Endothelial cell of umbilical vein (primary cell): ENCODE results near the gene MGARP. TPM values are rescaled to one million over a fixed set of nuclear protein-coding genes. Genes with fewer than 3 reads are reported as not detected.
A peak's percentile ranks its signal among the peaks of the same experiment; 100 is the strongest.

Experiments
- BruUV-seq: library from RNA; stranded (reverse); fragments of 400-500 nt; replicated peaks from 2 replicates; lab custom pipeline; 2021; lab: Mats Ljungman, UMichigan
- CTCF ChIA-PET: fragments of 300-600, 350-600 bp; sonication (Branson Sonifier 250); formaldehyde crosslinking; loops from one replicate; lab custom pipeline; 2021; ENCODE audit warnings: antibody characterized with exemption, inconsistent platforms; lab: Charles Lee
- POLR2A ChIA-PET: fragments of 300-600, 350-600 bp; sonication (Branson Sonifier 250); formaldehyde crosslinking; loops from one replicate; lab custom pipeline; 2021; ENCODE audit warnings: antibody characterized with exemption, inconsistent platforms; lab: Charles Lee
- DNase-seq: peaks from one replicate; pipeline ENCODE4 v3.0.0-alpha.2; 2011; ENCODE audit warnings: low read depth, low spot score
- FAIRE-seq: peaks from 2 replicates; lab custom pipeline; 2011; peaks lifted over from hg19 to GRCh38; lab: Jason Lieb, UNC
- H2AFZ ChIP-seq: 2 replicates; pipeline ENCODE4 v1.6.0; 2012; ENCODE audit warnings: low read depth, low read length, control low read depth, inconsistent platforms
- H3K27ac ChIP-seq: 2 replicates; pipeline ENCODE4 v1.5.1; 2011; ENCODE audit warnings: low read depth, mild to moderate bottlenecking, control low read depth, low read length, moderate library complexity; ENCODE audit not compliant: insufficient read depth
- H3K27me3 ChIP-seq, 2 experiments: 2 replicates each; pipeline versions ENCODE4 v1.6.0 to v1.6.1; 2011; ENCODE audit warnings: low read length in 2 of 2, mixed read lengths in 1 of 2; ENCODE audit not compliant: control insufficient read depth in 2 of 2, insufficient read depth in 2 of 2
- H3K36me3 ChIP-seq, 2 experiments: 2 replicates in 1 of 2; 3 replicates in 1 of 2; pipeline ENCODE4 v1.5.1; 2011; ENCODE audit warnings: low read length in 2 of 2, mild to moderate bottlenecking in 1 of 2, moderate library complexity in 1 of 2; ENCODE audit not compliant: control insufficient read depth in 2 of 2, insufficient read depth in 2 of 2; ENCODE audit errors: extremely low read depth in 1 of 2
- H3K4me1 ChIP-seq: 3 replicates; pipeline ENCODE4 v1.5.1; 2011; ENCODE audit warnings: mild to moderate bottlenecking, low read length; ENCODE audit not compliant: control insufficient read depth, insufficient read depth; ENCODE audit errors: extremely low read depth
- H3K4me2 ChIP-seq: 2 replicates; pipeline ENCODE4 v1.6.1; 2011; ENCODE audit warnings: low read length, control low read depth, mixed read lengths; ENCODE audit not compliant: insufficient read depth
- H3K4me3 ChIP-seq, 3 experiments: fragments of 200-600 bp in 1 of 3; sonication (generic), shearing (Covaris generic) in 1 of 3; replicated peaks in 1 of 3; 2 replicates each; pipeline ENCODE4 v1.5.1; 2011 to 2016; ENCODE audit warnings: control low read depth in 3 of 3, low read length in 3 of 3, mild to moderate bottlenecking in 2 of 3, inconsistent platforms in 1 of 3, low read depth in 1 of 3, moderate library complexity in 1 of 3; ENCODE audit not compliant: insufficient read depth in 1 of 3
- H3K79me2 ChIP-seq: 2 replicates; pipeline ENCODE4 v1.6.0; 2012; ENCODE audit warnings: low read length, inconsistent platforms; ENCODE audit not compliant: control insufficient read depth, insufficient read depth
- H3K9ac ChIP-seq: replicated peaks from 2 replicates; pipeline ENCODE3; 2011; ENCODE audit warnings: low read length, control low read depth; ENCODE audit not compliant: insufficient read depth; ENCODE audit errors: extremely low read depth
- H3K9me1 ChIP-seq: replicated peaks from 3 replicates; pipeline ENCODE4 v1.6.0; 2011; ENCODE audit warnings: mild to moderate bottlenecking, low read length; ENCODE audit not compliant: control insufficient read depth, insufficient read depth; ENCODE audit errors: extremely low read depth
- H3K9me3 ChIP-seq: replicated peaks from 2 replicates; pipeline ENCODE4 v1.5.1; 2012; ENCODE audit warnings: low read length, inconsistent platforms; ENCODE audit not compliant: control insufficient read depth, insufficient read depth
- H4K20me1 ChIP-seq: replicated peaks from 2 replicates; pipeline ENCODE3; 2011; ENCODE audit warnings: mild to moderate bottlenecking, low read length; ENCODE audit not compliant: control insufficient read depth, insufficient read depth; ENCODE audit errors: extremely low read depth
- EZH2 ChIP-seq: IDR thresholded peaks from 2 replicates; pipeline ENCODE4 v1.6.1; 2012; ENCODE audit warnings: borderline replicate concordance, low read depth, mild to moderate bottlenecking, moderate library complexity, low read length, inconsistent platforms; ENCODE audit not compliant: severe bottlenecking
- FOS ChIP-seq: IDR thresholded peaks from 2 replicates; pipeline ENCODE4 v1.6.1; 2011; ENCODE audit warnings: mild to moderate bottlenecking, low read length, moderate library complexity, borderline replicate concordance; ENCODE audit not compliant: insufficient read depth
- GATA2 ChIP-seq: IDR thresholded peaks from 2 replicates; pipeline ENCODE4 v1.7.0; 2011; ENCODE audit warnings: low read depth, mild to moderate bottlenecking, moderate library complexity, mixed read lengths, low read length; ENCODE audit not compliant: insufficient read length, insufficient read depth
- JUN ChIP-seq: IDR thresholded peaks from 2 replicates; pipeline ENCODE4 v1.6.1; 2011; ENCODE audit warnings: borderline replicate concordance, low read depth; ENCODE audit not compliant: insufficient read length, insufficient read depth
- MAX ChIP-seq: IDR thresholded peaks from 2 replicates; pipeline ENCODE4 v1.6.1; 2011; ENCODE audit not compliant: insufficient read depth, insufficient read length
- MYC ChIP-seq: IDR thresholded peaks from one replicate; pipeline ENCODE4 v1.6.1; 2011; ENCODE audit warnings: mild to moderate bottlenecking, low read depth, low read length
- POLR2A ChIP-seq: IDR thresholded peaks from 2 replicates; pipeline ENCODE4 v1.6.1; 2012; ENCODE audit warnings: low read depth, mild to moderate bottlenecking, control low read depth, low read length
- POLR2AphosphoS5 ChIP-seq: IDR thresholded peaks from 2 replicates; pipeline ENCODE4 v1.6.1; 2012; ENCODE audit warnings: low read depth, mild to moderate bottlenecking, control low read depth, low read length, moderate library complexity; ENCODE audit not compliant: insufficient read depth
- dilution Hi-C: fragments of 300-500 bp; cut with MboI; formaldehyde crosslinking; loops from one replicate; pipeline ENCODE4 v1.15.0; 2019; ENCODE audit warnings: low sequenced_read_pairs; ENCODE audit not compliant: extremely low pct_ligation_motif_present
- intact Hi-C: fragments of 100-400 bp; cut with micrococcal nuclease; formaldehyde crosslinking; loops from one replicate; pipeline ENCODE4 v1.10.0; 2022
- polyA plus RNA-seq, 4 experiments: library from polyadenylated mRNA; depleted of rRNA in 3 of 4; stranded (reverse) in 3 of 4; unstranded in 1 of 4; fragments of >200 nt; gene quantifications; 2 replicates each; pipeline versions ENCODE4 v1.2.1 to v1.2.3, GENCODE V29; 2011 to 2012; ENCODE audit warnings: missing spikeins in 1 of 4
- small RNA-seq: library from RNA; depleted of rRNA; stranded (forward); fragments of <200 nt; gene quantifications from one replicate; pipeline ENCODE3, GENCODE V24; 2012; ENCODE audit warnings: low replicate concordance, low read depth; ENCODE audit not compliant: insufficient read depth, insufficient read length
- total RNA-seq: library from RNA; stranded (reverse); gene quantifications from 2 replicates; pipeline ENCODE4 v1.2.3, GENCODE V29; 2021
- TF ChIP-seq, protein P1 (sequence below), 2 donors: IDR thresholded peaks; 1 replicate in 1 of 2; 2 replicates in 1 of 2; pipeline ENCODE4 v1.5.1; 2011; ENCODE audit warnings: low read length in 2 of 2, mild to moderate bottlenecking in 2 of 2, moderate library complexity in 2 of 2, control low read depth in 1 of 2, inconsistent platforms in 1 of 2, low read depth in 1 of 2; ENCODE audit not compliant: insufficient read depth in 1 of 2; ENCODE audit errors: extremely low read depth in 1 of 2

The MGARP gene
- total and polyA plus RNA-seq, 2 donors (not counting 3 experiments of a cell fraction or from before 2014, with no cell fraction given), result 25.9 to 26.6 TPM

DNA sequence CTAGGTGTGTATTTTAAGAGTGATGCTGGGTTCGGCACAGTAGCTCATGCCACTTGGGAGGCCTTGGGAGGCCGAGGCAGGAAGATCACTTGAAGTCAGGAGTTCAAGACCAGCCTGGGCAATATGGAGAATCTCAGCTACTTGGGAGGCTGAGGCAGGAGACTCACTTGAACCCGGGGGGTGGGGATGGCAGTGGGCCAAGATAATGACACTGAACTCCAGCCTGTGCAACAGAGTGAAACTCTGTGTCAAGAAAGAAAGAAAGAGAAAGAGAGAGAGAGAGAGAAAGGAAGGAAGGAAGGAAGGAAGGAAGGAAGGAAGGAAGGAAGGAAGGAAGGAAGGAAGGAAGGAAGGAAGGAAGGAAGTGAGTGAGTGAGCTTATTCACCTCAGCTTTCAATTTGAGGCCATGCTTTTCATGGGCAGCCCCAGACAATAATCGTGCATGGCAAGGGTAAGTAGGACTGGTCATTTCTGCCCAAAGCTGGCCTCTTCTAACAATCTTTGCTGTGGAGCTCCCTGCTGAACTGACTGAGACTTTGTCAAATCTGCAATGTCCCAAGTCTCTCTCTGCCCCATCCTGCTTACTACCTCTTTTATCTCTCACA is 60.5 kb downstream of the MGARP start:
- Histone ChIP-seq H3K9ac (no peak overlapping the region), H3K27ac (no peak overlapping the region), H3K4me1 (no peaks in the 10 kb centered on the region), H3K36me3 (no peaks in the 10 kb centered on the region), H3K4me3 (no peak overlapping the region), H3K27me3 (no peaks in the 10 kb centered on the region), H3K79me2 (no peaks in the 10 kb centered on the region), H3K4me2 (no peak overlapping the region), H2AFZ (no peak overlapping the region), H3K9me1 (no peaks in the 10 kb centered on the region), H4K20me1 (no peaks in the 10 kb centered on the region), H3K9me3 (no peaks in the 10 kb centered on the region)
- intact Hi-C loops (no loop called here), dilution Hi-C loops (no loop called here)
- no TSS peak for BruUV-seq
- no peak for TF ChIP-seq GATA2
- TF ChIP-seq MYC, result no peak
- TF ChIP-seq POLR2A, result no peak
- TF ChIP-seq EZH2, result no peak
- TF ChIP-seq, protein P1, sequence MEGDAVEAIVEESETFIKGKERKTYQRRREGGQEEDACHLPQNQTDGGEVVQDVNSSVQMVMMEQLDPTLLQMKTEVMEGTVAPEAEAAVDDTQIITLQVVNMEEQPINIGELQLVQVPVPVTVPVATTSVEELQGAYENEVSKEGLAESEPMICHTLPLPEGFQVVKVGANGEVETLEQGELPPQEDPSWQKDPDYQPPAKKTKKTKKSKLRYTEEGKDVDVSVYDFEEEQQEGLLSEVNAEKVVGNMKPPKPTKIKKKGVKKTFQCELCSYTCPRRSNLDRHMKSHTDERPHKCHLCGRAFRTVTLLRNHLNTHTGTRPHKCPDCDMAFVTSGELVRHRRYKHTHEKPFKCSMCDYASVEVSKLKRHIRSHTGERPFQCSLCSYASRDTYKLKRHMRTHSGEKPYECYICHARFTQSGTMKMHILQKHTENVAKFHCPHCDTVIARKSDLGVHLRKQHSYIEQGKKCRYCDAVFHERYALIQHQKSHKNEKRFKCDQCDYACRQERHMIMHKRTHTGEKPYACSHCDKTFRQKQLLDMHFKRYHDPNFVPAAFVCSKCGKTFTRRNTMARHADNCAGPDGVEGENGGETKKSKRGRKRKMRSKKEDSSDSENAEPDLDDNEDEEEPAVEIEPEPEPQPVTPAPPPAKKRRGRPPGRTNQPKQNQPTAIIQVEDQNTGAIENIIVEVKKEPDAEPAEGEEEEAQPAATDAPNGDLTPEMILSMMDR (IDR thresholded peaks at IDR 0.05; ENCODE audit: extremely low read depth in 1 of 2, insufficient read depth in 1 of 2, low read depth in 1 of 2, low read length in 2 of 2), result no peak
- no peak for TF ChIP-seq FOS
- no peak for TF ChIP-seq MAX
- TF ChIP-seq JUN, result no peak
- TF ChIP-seq POLR2AphosphoS5, result no peak
- POLR2A ChIA-PET, result no interaction called here
- peak; percentile 54 for FAIRE-seq
- no peak for DNase-seq
- CTCF ChIA-PET, result interaction anchor here (1.3 to 3.1 kb wide), 4 partner anchors 9 to 189 kb away, joined by 3 to 10 read pairs (median 4); no protein-coding TSS in a partner anchor

Small RNA genes within 50 kb of the gene (small RNA-seq; reads per million reads assigned to genes)
- gene RNU6-1074P, result not detected
- not detected for gene RNU6-1214P
- gene RNU6-506P, result not detected

Other genes starting within 250 kb of the MGARP start
- 35.1 and 36.1 TPM in 2 replicates for gene ELF2, start 103.0 kb downstream of the MGARP start, total RNA-seq
- 15.1 and 16.4 TPM in 2 replicates for gene ELF2, start 103.0 kb downstream of the MGARP start, polyA plus RNA-seq
- gene NAA15, start 21.3 kb upstream of the MGARP start, total RNA-seq, result 57.0 and 67.9 TPM in 2 replicates
- 3.2 and 4.5 TPM in 2 replicates for gene NAA15, start 21.3 kb upstream of the MGARP start, polyA plus RNA-seq
- 73.9 and 78.1 TPM in 2 replicates for gene NDUFC1, start 22.3 kb upstream of the MGARP start, total RNA-seq
- 65.2 and 65.7 TPM in 2 replicates for gene NDUFC1, start 22.3 kb upstream of the MGARP start, polyA plus RNA-seq
- gene RAB33B, start 173.9 kb upstream of the MGARP start, total RNA-seq, result 12.3 and 14.7 TPM in 2 replicates
- 6.7 and 7.8 TPM in 2 replicates for gene RAB33B, start 173.9 kb upstream of the MGARP start, polyA plus RNA-seq